ENCODE measurements around the gene ZNF43. TPM values are rescaled to one million over a fixed set of nuclear protein-coding genes. Genes with fewer than 3 reads are reported as not detected.

ZNF43 gene
- total and polyA plus RNA-seq, 2 donors (not counting 1 experiment from before 2014, with no cell fraction given) = 10.8 to 59.8 TPM

GRCh38 chr19:21856773-21857514 lies 21.0 kb upstream of the ZNF43 start:
- TF ChIP-seq EZH2 (IDR thresholded peaks at IDR 0.05; ENCODE audit: borderline replicate concordance, insufficient read depth, low read depth, low read length, poor library complexity, severe bottlenecking) = no peak
- no peak for TF ChIP-seq CTCF (IDR thresholded peaks at IDR 0.05)
- CTCF ChIA-PET = no interaction called here
- no peaks in the 10 kb centered on the region for H3K36me3 ChIP-seq (replicated peaks in 1 of 2; ENCODE audit: control extremely low read depth in 1 of 2, control insufficient read depth in 1 of 2, extremely low read depth in 1 of 2, insufficient read depth in 2 of 2, low read length in 1 of 2)
- Mint-ChIP-seq H3K27ac (no peak overlapping the region), H3K27me3 (no peaks in the 10 kb centered on the region), H3K9me3 (ENCODE audit: insufficient read depth) (no peaks in the 10 kb centered on the region), H3K4me1 (peaks cover 7% of the 10 kb centered on the region), H3K4me3 (no peak overlapping the region)
- no peak overlapping the region for H3K9ac ChIP-seq (ENCODE audit: low read length)
- H2AFZ ChIP-seq (ENCODE audit: insufficient read depth, low read depth, low read length, poor library complexity, severe bottlenecking) = no peak overlapping the region
- intact Hi-C loops (cut with micrococcal nuclease) = no loop called here
- no peaks in the 10 kb centered on the region for H3K79me2 ChIP-seq (ENCODE audit: control insufficient read depth, insufficient read depth, low read length)
- no peaks in the 10 kb centered on the region for H4K20me1 ChIP-seq (ENCODE audit: control insufficient read depth, insufficient read depth, low read length, poor library complexity, severe bottlenecking)
- no peaks in the 10 kb centered on the region for H3K27me3 ChIP-seq (replicated peaks in 1 of 4; ENCODE audit: control extremely low read depth in 1 of 4, control insufficient read depth in 3 of 4, insufficient read depth in 4 of 4, low read length in 3 of 4)
- H3K27ac ChIP-seq (ENCODE audit: low read length in 2 of 2) = no peak overlapping the region
- peaks cover 0 to 5% (median 0%) of the 10 kb centered on the region in 3 donors for H3K9me3 ChIP-seq (ENCODE audit: control extremely low read depth in 1 of 3, control insufficient read depth in 2 of 3, insufficient read depth in 1 of 3, low read length in 2 of 3)
- no peak overlapping the region for H3K4me2 ChIP-seq (replicated peaks; ENCODE audit: low read depth, low read length, poor library complexity, severe bottlenecking)
- H3K4me1 ChIP-seq (ENCODE audit: control insufficient read depth in 2 of 2, insufficient read depth in 2 of 2, low read length in 2 of 2) = peaks cover 5 to 7% of the 10 kb centered on the region in 2 donors
- 60% methylated on average over 8 of the region's 9 CpGs for WGBS (ENCODE audit: insufficient coverage)
- POLR2A ChIA-PET = no interaction called here
- H3K4me3 ChIP-seq (ENCODE audit: control extremely low read depth in 1 of 5, extremely low read depth in 1 of 5, insufficient read depth in 1 of 5, low read depth in 2 of 5, low read length in 4 of 5) = no peak overlapping the region
- ATAC-seq (ENCODE audit: low read depth) (no peak), DNase-seq (no peak)
